ENCODE data around the gene RGS11.
"Not testable (repeated sequence)": the region's sequence is repeated elsewhere in the genome, so short reads cannot be mapped to it uniquely, and the experiment has no call there.

The RGS11 gene

DNA sequence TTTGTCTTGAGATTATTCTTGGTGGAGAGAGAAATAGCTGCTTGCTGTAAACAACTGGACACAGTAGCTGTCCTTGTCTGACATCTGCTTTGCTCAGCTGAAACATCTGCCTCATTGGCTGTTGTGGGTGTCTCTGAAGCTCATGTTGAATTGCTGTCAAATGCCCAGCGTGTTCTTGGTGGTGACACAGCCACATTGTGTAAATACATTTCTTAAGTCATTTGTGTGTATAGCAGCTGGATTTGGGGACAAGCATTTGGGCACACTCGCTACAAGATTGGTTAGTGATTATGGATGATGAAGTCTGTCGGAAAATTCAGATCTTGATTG is 35.8 kb downstream of the RGS11 start:
- no peak overlapping the region for H3K4me3 ChIP-seq (ENCODE audit: low read depth, low read length)
- TF ChIP-seq, protein P1, sequence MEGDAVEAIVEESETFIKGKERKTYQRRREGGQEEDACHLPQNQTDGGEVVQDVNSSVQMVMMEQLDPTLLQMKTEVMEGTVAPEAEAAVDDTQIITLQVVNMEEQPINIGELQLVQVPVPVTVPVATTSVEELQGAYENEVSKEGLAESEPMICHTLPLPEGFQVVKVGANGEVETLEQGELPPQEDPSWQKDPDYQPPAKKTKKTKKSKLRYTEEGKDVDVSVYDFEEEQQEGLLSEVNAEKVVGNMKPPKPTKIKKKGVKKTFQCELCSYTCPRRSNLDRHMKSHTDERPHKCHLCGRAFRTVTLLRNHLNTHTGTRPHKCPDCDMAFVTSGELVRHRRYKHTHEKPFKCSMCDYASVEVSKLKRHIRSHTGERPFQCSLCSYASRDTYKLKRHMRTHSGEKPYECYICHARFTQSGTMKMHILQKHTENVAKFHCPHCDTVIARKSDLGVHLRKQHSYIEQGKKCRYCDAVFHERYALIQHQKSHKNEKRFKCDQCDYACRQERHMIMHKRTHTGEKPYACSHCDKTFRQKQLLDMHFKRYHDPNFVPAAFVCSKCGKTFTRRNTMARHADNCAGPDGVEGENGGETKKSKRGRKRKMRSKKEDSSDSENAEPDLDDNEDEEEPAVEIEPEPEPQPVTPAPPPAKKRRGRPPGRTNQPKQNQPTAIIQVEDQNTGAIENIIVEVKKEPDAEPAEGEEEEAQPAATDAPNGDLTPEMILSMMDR (IDR thresholded peaks at IDR 0.05; ENCODE audit: low read depth, low read length), result no peak

DNA sequence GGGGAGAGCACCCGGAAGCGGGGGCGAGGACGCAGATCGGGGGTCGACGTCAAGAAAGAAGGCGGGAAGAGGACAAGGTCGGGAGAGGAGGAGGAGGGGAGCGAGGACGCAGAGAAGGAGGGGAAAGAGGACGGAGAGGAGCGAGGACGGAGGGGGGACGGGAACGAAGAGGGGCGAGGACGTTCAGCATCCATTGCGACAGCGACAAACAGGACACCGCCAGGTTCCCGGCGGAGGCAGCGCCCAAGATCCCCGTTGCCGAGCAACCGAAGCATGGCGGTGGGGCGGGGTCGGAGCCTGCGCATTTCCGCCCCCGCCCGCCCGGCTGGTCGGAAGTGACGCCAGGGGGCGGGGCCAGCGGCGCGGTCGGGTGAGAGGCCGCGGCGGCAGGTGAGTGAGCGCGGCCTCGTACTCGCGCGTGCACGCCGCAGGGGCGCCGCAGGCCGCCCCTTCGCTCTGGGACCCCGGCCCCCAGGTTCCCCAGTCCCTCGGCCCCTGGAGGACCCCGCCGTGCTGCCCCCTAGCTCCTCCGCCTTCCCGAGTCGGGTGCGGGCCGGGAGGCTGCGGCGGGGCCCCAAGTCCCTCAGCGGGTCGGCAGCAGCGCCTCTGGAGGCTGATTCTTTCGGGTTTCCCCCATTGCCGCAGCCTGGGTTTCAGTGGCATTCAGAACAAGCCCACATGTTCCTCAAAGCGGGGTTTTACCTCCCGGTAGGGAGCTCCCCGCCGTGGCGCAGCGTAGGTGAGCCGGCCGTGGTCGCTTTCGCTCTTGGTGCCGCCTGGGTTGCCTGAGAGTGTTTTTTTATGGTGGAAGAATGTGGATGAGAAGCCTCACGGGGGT is 41.1 kb downstream of the RGS11 start, which contains the start of gene FAM234A:
TSS of gene FAM234A (plus strand) at position 354 of the 838 bp plus-strand sequence. CDS start 19,593 bp downstream, outside the sequence.
- TF ChIP-seq, protein P1 (IDR thresholded peaks at IDR 0.05; ENCODE audit: low read depth, low read length), result 0 out of 2 replicates have a peak, but pooled peaks have one; percentile 11
- peak within 1 kb of the TSS; percentile 91 for H3K4me3 ChIP-seq (ENCODE audit: low read depth, low read length)

DNA sequence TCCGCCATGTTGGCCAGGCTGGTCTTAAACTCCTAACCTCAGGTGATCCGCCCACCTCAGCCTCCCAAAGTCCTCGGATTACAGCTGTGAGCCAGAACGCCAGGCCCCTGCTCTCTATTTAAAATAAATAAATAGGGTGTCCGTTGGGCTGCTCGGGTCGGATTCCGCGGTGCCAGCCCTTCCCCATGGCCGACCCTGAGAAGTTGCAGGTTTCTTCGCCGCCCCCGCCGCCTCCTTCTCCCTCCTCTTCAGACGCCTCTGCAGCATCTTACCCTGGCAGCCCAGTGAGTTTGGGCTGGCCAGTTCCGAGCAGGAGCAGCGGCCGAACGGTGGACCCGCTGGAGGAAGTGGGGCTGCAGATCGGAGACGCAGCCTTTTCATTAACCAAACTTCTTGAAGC is 44.8 kb downstream of the RGS11 start:
- H3K4me3 ChIP-seq (ENCODE audit: low read depth, low read length), result no peak overlapping the region
- TF ChIP-seq, protein P1 (IDR thresholded peaks at IDR 0.05; ENCODE audit: low read depth, low read length), result no peak

DNA sequence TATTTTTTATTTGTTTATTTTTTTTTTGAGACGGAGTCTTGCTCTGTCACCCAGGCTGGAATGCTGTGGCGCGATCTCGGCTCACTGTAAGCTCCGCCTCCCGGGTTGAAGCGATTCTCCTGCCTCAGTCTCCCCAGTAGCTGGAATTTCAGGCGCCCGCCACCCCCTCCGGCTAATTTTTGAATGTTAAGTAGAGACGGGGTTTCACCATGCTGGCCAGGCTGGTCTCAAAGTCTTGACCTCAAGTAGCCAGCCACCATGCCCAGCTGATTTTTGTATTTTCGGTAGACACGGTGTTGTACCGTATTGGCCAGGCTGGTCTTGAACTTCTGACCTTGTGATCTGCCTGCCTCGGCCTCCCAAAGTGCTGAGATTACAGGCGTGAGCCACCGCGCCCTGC is 45.4 kb downstream of the RGS11 start:
- H3K4me3 ChIP-seq (ENCODE audit: low read depth, low read length), result not testable (repeated sequence)

DNA sequence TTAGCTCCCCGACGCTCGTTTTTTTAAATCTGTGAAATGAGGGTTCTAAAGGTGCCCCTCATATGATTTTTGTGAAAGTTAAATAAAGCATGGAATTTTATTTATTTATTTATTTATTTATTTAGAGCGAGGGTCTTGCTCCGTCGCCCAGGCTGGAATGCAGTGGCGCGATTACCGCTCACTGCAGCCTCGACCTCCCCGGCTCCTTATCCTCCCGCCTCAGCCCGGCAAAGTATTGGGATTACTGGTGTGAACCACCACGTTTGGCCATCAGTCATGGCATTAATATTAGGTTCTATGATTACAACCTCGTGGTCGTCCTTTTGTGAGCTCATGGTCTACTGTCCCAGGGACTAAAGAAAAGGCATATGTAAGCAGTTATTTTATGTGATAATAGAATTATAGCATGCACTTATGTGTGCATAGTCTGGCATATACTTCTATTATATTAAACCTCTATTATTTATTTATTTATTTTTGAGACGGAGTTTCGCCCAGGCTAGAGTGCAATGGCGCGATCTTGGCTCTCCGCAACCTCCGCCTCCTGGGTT is 45.9 kb downstream of the RGS11 start:
- TF ChIP-seq, protein P1 (IDR thresholded peaks at IDR 0.05; ENCODE audit: low read depth, low read length), result no peak
- peak overlapping the region; percentile 97 for H3K4me3 ChIP-seq (ENCODE audit: low read depth, low read length)

DNA sequence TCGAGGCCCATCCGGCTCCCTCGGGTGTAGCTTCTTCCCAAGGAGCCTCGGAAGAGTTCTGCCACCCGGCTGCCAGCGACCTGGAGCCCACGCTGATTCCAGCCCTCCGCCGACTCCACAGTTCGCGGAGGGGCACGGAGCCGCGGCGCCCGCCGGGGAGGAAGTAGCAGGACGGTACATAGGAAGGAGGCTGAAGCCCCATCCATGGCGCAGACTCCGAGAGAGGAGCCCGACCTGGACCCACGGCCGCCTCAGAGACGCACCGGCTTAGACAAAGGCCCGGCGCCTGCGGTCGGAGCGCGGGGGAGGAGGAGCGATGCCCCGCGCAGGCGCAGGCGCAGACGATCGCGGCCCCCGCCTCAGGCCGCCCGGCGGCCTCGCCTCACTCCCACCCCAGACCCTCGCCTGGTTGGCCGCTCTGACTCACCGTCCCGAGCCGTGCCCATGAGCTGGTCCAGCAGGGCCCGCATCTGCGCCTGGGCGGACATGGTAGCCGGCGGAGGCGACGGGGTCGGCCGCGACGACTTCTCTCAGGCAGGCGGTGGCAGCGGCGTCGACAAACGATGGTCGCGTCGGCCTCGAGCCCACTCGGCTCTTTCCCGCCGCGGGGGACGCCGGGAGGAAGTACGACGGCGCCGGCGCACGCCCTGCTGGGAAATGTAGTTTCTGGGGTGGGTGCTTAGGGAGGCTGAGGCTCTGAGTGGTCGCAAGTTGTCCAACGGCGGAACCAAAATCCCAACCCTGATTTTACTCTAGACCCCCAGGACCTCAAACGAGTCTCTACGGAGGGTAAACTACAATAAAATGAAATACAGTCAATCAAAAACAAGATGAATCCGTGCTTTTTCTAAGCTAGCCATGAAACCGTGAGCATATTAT is 46.7 kb downstream of the RGS11 start, which contains the start of gene LUC7L:
TSS of gene LUC7L (minus strand) at position 598 of the 879 bp plus-strand sequence. CDS start at position 488, 110 bp downstream.
- peak within 1 kb of the TSS; percentile 97 for H3K4me3 ChIP-seq (ENCODE audit: low read depth, low read length)
- TF ChIP-seq, protein P1 (IDR thresholded peaks at IDR 0.05; ENCODE audit: low read depth, low read length), result no peak

DNA sequence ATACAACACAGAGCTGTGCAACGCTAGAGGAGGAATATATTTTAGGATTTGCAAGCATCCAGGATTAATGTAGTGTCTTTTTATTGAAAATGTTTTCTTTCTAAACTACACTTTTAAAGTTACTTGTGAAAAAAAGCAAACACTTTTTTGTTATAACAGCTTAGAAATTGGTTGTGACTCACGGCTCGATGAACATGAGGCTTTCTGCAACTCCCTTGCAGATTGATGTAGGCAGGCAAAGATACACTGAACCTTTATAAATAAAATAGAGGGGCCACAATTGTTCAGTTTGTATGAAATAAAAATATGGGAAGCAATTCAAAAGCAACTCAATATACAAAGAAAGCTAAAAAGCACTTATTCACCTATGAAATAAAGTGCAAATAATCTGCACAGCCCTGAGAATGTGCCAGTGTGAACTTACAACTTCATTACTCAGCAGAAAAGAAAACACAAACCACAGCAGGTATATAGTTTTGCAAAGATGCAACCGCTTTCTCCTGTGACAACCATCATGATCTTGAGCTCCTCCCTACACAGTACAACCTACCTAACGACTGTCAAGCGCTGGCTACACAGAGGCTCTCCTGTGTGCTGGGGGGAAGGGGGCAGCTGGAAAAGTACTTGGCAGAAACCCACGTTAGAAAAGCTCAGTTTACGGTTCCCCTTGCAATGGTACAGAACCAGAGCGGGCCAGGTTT is 47.4 kb downstream of the RGS11 start:
- TF ChIP-seq, protein P1 (IDR thresholded peaks at IDR 0.05; ENCODE audit: low read depth, low read length), result no peak
- peak overlapping the region; percentile 97 for H3K4me3 ChIP-seq (ENCODE audit: low read depth, low read length)
